Karpas-422 (cell line): Measurements from ENCODE around the gene LYAR. TPM values are rescaled to one million over a fixed set of nuclear protein-coding genes. Genes with fewer than 3 reads are reported as not detected.

ENCODE experiments used
- DNase-seq: peaks from one replicate; pipeline ENCODE4 v3.0.0-alpha.2; 2015
- H2AFZ ChIP-seq: fragments of 200-600 bp; sonication (generic); 2 replicates; pipeline ENCODE4 v1.6.1; 2014; ENCODE audit warnings: antibody characterized with exemption, low read length, mixed read lengths
- H3K27ac ChIP-seq: fragments of 200-600 bp; sonication (generic); 2 replicates; pipeline ENCODE4 v1.5.1; 2014; ENCODE audit warnings: mild to moderate bottlenecking, low read length, moderate library complexity
- H3K27me3 ChIP-seq: fragments of 200-600 bp; sonication (generic); 2 replicates; pipeline ENCODE4 v1.6.1; 2014; ENCODE audit warnings: low read length, mixed read lengths
- H3K36me3 ChIP-seq: fragments of 200-600 bp; sonication (generic); 2 replicates; pipeline ENCODE4 v1.6.1; 2014; ENCODE audit warnings: low read length, mixed read lengths; ENCODE audit not compliant: insufficient read depth
- H3K4me1 ChIP-seq: fragments of 200-600 bp; sonication (generic); 2 replicates; pipeline ENCODE4 v1.6.1; 2014; ENCODE audit warnings: mild to moderate bottlenecking, low read length, mixed read lengths
- H3K4me2 ChIP-seq: fragments of 200-600 bp; sonication (generic); 2 replicates; pipeline ENCODE4 v1.6.1; 2014; ENCODE audit warnings: low read length, low read depth, mild to moderate bottlenecking; ENCODE audit not compliant: poor library complexity, severe bottlenecking
- H3K4me3 ChIP-seq: fragments of 200-600 bp; sonication (generic); 2 replicates; pipeline ENCODE4 v1.5.1; 2014; ENCODE audit warnings: mild to moderate bottlenecking, antibody characterized with exemption, low read length, mixed read lengths
- H3K79me2 ChIP-seq: fragments of 200-600 bp; sonication (generic); 2 replicates; pipeline ENCODE4 v1.6.1; 2014; ENCODE audit warnings: mild to moderate bottlenecking, low read length, mixed read lengths
- H3K9ac ChIP-seq: fragments of 200-600 bp; sonication (generic); 2 replicates; pipeline ENCODE4 v1.6.0; 2014; ENCODE audit warnings: low read length
- H3K9me2 ChIP-seq: fragments of 200-600 bp; sonication (generic), shearing (Covaris generic); replicated peaks from 2 replicates; pipeline ENCODE4 v1.6.0; 2014; ENCODE audit warnings: mild to moderate bottlenecking, low read length, moderate library complexity; ENCODE audit not compliant: insufficient read depth
- H3K9me3 ChIP-seq: fragments of 300-700, 200-600 bp; sonication (generic); 2 replicates; pipeline ENCODE4 v1.6.1; 2014; ENCODE audit warnings: low read length, mixed read lengths
- H4K20me1 ChIP-seq: fragments of 200-600 bp; sonication (generic); 2 replicates; pipeline ENCODE4 v1.6.1; 2014; ENCODE audit warnings: mild to moderate bottlenecking, antibody characterized with exemption, low read length, low read depth; ENCODE audit not compliant: insufficient read depth
- total RNA-seq: library from RNA; depleted of rRNA; stranded (reverse); fragments of >200 nt; shearing (Covaris generic); gene quantifications from 2 replicates; pipeline ENCODE4 v1.2.3, GENCODE V29; 2014; ENCODE audit warnings: low replicate concordance; rRNA removed

LYAR gene
- total RNA-seq, 1 experiment from 2014 or later, result 19.7 TPM

DNA sequence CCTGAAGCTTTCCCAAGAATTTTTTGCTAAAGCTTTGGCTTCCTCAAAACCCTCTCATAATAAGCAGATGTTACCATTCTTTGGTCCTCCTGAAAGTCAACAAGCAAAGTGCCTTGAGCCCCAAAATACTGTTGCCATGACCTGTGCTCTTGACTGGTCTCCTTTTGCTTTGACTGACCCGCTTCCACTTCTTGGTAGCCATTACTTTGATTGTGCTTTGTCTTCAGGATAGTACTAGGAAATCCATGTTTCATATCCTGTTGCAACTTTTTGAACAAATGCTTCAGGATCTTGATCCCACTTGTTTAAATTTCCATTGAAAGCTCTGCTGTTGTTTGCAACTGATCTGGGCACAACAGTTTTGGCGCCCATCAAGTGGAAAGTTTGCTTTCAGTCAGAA lies 56.3 kb downstream of the LYAR start:
- Histone ChIP-seq H3K9me3 (no peaks in the 10 kb centered on the region), H3K79me2 (no peaks in the 10 kb centered on the region), H3K4me3 (no peak overlapping the region), H3K27me3 (no peaks in the 10 kb centered on the region), H3K9me2 (no peaks in the 10 kb centered on the region), H4K20me1 (no peaks in the 10 kb centered on the region), H2AFZ (no peak overlapping the region), H3K27ac (no peak overlapping the region), H3K9ac (no peak overlapping the region), H3K4me2 (no peak overlapping the region), H3K36me3 (no peaks in the 10 kb centered on the region; the same call in 1 of the 2 replicates), H3K4me1 (no peaks in the 10 kb centered on the region)
- no peak for DNase-seq

DNA sequence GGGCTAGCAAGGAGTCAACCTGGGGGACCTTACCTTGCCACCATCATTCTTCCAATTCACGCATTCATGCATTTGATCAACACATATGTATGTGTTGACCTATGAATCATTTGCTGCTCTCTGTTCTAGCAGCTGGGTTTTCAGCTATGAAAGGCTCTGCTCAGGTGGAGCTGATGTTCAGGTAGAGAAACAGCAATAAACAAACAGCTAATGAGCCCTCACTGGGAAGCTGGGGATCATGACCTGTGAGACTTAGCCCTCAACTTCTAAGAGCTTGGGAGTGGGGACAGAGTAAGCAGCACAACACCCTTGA lies 61.6 kb downstream of the LYAR start:
- Histone ChIP-seq H2AFZ (no peak overlapping the region), H3K4me2 (no peak overlapping the region), H3K9me3 (no peaks in the 10 kb centered on the region), H3K4me1 (0 out of 2 replicates have a peak, but pooled peaks cover 2% of the 10 kb centered on the region), H3K79me2 (no peaks in the 10 kb centered on the region), H3K4me3 (no peak overlapping the region), H3K27ac (no peak overlapping the region), H3K9ac (no peak overlapping the region), H3K36me3 (no peaks in the 10 kb centered on the region), H3K9me2 (no peaks in the 10 kb centered on the region), H4K20me1 (no peaks in the 10 kb centered on the region), H3K27me3 (no peaks in the 10 kb centered on the region)
- no peak for DNase-seq

DNA sequence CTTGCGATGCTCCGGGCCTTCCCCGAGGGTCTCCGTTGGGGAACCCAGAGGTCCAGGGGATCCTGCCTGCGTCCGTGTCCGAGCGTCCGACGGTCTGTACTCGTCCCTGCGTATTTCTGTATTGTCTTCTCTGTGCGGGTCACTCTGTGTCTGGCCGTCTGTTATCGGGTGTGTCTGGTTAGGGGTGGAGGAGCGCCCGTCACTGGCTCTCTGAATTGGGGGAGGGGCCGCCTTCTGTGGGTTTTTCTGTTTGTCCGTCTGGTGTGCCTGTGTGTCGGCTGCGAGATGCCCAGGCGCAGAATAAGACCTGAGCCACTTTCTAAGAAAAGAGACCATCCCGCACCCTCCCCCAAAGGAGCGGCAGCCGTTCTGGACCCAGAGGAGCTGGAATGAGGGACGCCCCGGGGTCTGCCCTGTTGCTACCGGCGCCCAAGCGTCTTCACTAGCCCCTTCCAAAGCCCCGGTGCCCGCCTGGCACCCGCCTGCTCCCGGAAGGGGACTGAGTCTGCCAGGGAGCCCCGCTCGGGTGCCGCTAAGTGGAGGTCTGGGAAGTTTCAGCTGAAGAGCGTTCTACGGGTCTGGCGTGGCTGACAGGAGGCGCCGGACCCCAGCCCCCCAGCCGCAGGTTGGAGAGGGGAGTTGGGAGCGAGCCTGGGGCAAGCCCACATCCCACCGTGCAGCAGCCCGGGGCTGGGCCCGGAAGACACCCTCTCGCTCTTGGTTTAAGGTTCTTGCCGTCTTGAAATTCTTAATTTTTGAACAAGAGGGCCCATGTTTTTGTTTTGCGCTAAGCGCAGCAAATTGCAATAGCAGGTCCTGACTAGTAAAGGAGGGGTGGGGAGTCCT lies 62.2 kb downstream of the LYAR start:
- no peaks in the 10 kb centered on the region for H3K27me3 ChIP-seq
- H3K27ac ChIP-seq, result no peak overlapping the region
- no peaks in the 10 kb centered on the region for H4K20me1 ChIP-seq
- no peaks in the 10 kb centered on the region for H3K36me3 ChIP-seq
- H3K79me2 ChIP-seq, result no peaks in the 10 kb centered on the region
- H3K4me2 ChIP-seq, result no peak overlapping the region
- H3K9me2 ChIP-seq, result no peaks in the 10 kb centered on the region
- no peak overlapping the region for H3K4me3 ChIP-seq
- 0 out of 2 replicates have a peak, but pooled peaks cover 2% of the 10 kb centered on the region for H3K4me1 ChIP-seq
- DNase-seq, result no peak
- no peak overlapping the region for H2AFZ ChIP-seq
- no peaks in the 10 kb centered on the region for H3K9me3 ChIP-seq
- no peak overlapping the region for H3K9ac ChIP-seq

DNA sequence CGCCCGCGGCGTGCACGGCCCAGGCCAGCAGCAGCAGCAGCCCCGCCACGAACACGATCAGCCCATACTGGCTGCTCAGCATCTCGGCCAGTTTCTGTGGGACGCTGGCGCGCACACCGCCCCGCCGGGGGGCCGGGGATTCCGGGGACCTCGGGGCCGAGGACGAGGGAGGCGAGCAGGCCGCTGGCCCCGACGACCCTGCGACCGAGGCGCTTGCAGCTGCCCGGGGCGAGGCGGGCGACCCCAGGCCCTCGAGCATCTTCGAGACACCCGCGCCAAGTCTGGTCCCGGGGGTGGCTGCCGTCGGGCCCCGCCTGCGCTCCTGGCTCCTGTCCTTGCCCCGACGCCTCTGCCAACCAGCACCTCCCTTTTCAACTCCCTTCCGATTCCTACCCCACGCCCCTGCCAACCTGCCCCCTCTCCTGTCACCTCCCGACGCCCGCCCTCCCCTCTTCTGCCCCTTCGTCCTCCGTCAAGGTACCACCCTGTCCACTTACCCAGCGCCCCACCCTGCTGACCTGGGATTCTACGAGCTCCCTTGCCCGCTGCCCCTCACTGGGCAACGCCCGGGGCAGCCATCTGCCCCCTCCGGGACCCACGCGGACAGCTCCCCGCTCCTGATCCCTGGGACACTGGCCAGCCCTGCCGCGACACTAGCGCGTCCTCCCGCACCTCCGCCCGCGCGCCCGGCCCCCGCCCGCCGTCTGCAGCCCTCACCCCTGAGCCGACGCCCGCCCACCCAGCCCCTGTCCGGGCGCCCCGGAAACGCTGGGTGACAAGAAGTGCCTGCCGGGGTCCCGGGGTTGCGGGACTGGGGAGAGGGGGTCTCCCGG lies 63.1 kb downstream of the LYAR start, which contains the start of gene OTOP1:
Gene OTOP1, minus strand, starts transcription at position 324 of the 833 bp plus-strand sequence. Its CDS starts 65 bp downstream, at position 259.
- no peaks in the 10 kb centered on the region for H4K20me1 ChIP-seq
- no peaks in the 10 kb centered on the region for H3K79me2 ChIP-seq
- no peaks in the 10 kb centered on the region for H3K27me3 ChIP-seq
- no peaks in the 10 kb centered on the region for H3K9me3 ChIP-seq
- no peaks in the 10 kb centered on the region for H3K9me2 ChIP-seq
- H2AFZ ChIP-seq, result no peak within 1 kb of the TSS
- H3K9ac ChIP-seq, result no peak within 1 kb of the TSS
- 0 out of 2 replicates have a peak, but pooled peaks cover 2% of the 10 kb centered on the region for H3K4me1 ChIP-seq
- H3K27ac ChIP-seq, result no peak within 1 kb of the TSS
- H3K4me3 ChIP-seq, result no peak within 1 kb of the TSS
- DNase-seq, result no peak
- no peaks in the 10 kb centered on the region for H3K36me3 ChIP-seq
- H3K4me2 ChIP-seq, result no peak within 1 kb of the TSS

DNA sequence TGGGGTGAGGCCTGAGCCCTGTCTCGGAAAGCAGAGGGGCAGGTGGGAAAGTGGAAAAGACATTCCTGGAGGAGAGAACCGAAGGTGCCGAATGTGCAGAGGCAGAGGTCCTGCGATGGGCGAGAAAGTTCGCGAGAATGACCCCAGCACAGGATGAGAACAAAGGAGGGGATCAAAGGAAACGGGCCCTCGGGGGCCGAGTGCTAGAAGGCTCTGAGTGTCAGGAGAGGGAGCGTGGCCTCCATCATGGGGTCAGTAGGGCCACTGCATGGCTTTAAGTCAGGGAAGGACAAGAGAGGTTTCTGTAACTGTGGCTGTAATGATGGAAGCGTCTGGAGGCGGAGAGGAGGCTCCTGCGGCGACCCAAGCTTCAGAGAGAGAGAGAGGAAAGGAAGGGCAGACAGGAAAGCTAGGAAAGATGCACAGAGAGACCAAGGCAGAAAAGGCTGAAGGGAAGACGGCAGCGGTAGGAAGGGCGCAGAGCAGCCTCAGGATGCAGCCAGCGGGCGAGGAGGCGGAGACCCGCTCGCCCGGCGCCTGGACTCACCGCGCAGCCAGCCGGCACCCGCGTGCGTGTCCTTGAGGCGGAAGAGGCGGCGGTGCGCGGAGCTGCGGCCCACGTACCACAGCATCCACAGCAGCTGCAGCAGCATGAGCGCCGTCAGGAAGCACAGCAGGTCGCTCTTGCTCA lies 63.9 kb downstream of the LYAR start:
- no peaks in the 10 kb centered on the region for H3K79me2 ChIP-seq
- no peak for DNase-seq
- H3K27ac ChIP-seq, result no peak overlapping the region
- no peak overlapping the region for H2AFZ ChIP-seq
- no peaks in the 10 kb centered on the region for H4K20me1 ChIP-seq
- no peak overlapping the region for H3K4me2 ChIP-seq
- H3K9ac ChIP-seq, result no peak overlapping the region
- H3K9me3 ChIP-seq, result no peaks in the 10 kb centered on the region
- H3K9me2 ChIP-seq, result no peaks in the 10 kb centered on the region
- 0 out of 2 replicates have a peak, but pooled peaks cover 2% of the 10 kb centered on the region for H3K4me1 ChIP-seq
- H3K4me3 ChIP-seq, result no peak overlapping the region
- no peaks in the 10 kb centered on the region for H3K36me3 ChIP-seq
- H3K27me3 ChIP-seq, result no peaks in the 10 kb centered on the region

Other genes starting within 250 kb of the LYAR start
- gene OTOP1, start 63.2 kb downstream of the LYAR start, total RNA-seq, result not detected in 2 replicates
- gene TMEM128, start 41.9 kb downstream of the LYAR start, total RNA-seq, result 13.1 and 30.9 TPM in 2 replicates
- 6.7 and 7.1 TPM in 2 replicates for gene ZBTB49, start 97 bp upstream of the LYAR start, total RNA-seq
- 0.75 TPM in 1 of 2 replicates, not detected in the other for gene NSG1, start 96.9 kb upstream of the LYAR start, total RNA-seq